Activated CD8-positive, alpha-beta memory T cell treated with anti-CD3 and anti-CD28 coated beads for 36 hours (primary cell): ENCODE results near the gene SF3B5. TPM values are rescaled to one million over a fixed set of nuclear protein-coding genes. Genes with fewer than 3 reads are reported as not detected.

Experiments
- CTCF ChIA-PET: fragments of 350-600 bp; sonication (Branson Sonifier 250); formaldehyde crosslinking; loops from one replicate; lab custom pipeline; 2021; ENCODE audit warnings: antibody characterized with exemption; lab: Charles Lee
- POLR2A ChIA-PET: fragments of 350-600 bp; sonication (Branson Sonifier 250); formaldehyde crosslinking; loops from one replicate; lab custom pipeline; 2021; ENCODE audit warnings: antibody characterized with exemption; lab: Charles Lee
- total RNA-seq, 2 experiments: library from RNA; stranded (reverse); gene quantifications; one replicate each; pipeline ENCODE4 v1.2.3, GENCODE V29; 2021

The SF3B5 gene
- total RNA-seq, 2 experiments from 2014 or later, result 268 to 278 TPM

DNA sequence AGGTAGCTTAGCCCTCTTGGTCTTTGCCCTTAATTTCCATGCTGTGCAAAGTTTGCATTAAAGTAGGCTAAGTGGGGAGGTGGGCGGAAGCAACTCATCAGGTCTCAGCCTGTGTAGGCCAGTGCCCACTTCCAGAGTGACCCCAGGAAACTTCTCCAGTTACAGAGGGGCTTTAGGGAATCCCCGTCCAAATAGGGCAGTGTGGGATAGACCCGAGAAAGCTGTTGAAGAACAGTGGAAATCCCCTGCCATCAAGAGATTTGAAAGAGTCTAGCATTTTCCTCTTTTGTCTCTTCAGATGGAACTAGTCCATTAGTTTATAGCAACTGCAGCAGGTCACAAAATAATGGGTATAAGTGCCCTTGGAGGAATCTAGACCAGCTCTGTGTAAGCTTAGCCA lies 20.2 kb downstream of the SF3B5 start:
- ChIA-PET CTCF (interaction anchor here (0.7 kb wide), 1 partner anchor 10 kb away, joined by 3 read pairs; no protein-coding TSS in a partner anchor), POLR2A (interaction anchor here (0.7 kb wide), 1 partner anchor 855 kb away, joined by 5 read pairs; no protein-coding TSS in a partner anchor)

- POLR2A ChIA-PET, result no interaction called here
Measured at GRCh38 chr6:144073024-144073423, 22.3 kb downstream of the SF3B5 start.

GRCh38 chr6:144069506-144069905 lies 25.9 kb downstream of the SF3B5 start:
- ChIA-PET POLR2A (no interaction called here), CTCF (no interaction called here)

More at GRCh38 chr6:144073024-144073423, 22.3 kb downstream of the SF3B5 start:
- CTCF ChIA-PET, result interaction anchor here (0.6 to 1.0 kb wide), 2 partner anchors 17 to 409 kb away, joined by 3 to 4 read pairs; no protein-coding TSS in a partner anchor

GRCh38 chr6:144068794-144069193 lies 26.6 kb downstream of the SF3B5 start:
- POLR2A ChIA-PET, result no interaction called here
- CTCF ChIA-PET, result no interaction called here

- CTCF ChIA-PET, result interaction anchor here (0.7 kb wide), 2 partner anchors 106 to 434 kb away, joined by 3 read pairs; no protein-coding TSS in a partner anchor
Measured at GRCh38 chr6:144066741-144067484, 28.5 kb downstream of the SF3B5 start.

GRCh38 chr6:144066255-144066654 lies 29.1 kb downstream of the SF3B5 start:
- CTCF ChIA-PET, result interaction anchor here (1.4 kb wide), 1 partner anchor 35 kb away, joined by 3 read pairs; no protein-coding TSS in a partner anchor
- POLR2A ChIA-PET, result interaction anchor here (1.8 kb wide), 1 partner anchor 29 kb away, joined by 4 read pairs; the partner anchor contains the start of gene SF3B5

More at GRCh38 chr6:144066741-144067484, 28.5 kb downstream of the SF3B5 start:
- POLR2A ChIA-PET, result interaction anchor here (0.6 kb wide), 1 partner anchor 501 kb away, joined by 3 read pairs; no protein-coding TSS in a partner anchor

DNA sequence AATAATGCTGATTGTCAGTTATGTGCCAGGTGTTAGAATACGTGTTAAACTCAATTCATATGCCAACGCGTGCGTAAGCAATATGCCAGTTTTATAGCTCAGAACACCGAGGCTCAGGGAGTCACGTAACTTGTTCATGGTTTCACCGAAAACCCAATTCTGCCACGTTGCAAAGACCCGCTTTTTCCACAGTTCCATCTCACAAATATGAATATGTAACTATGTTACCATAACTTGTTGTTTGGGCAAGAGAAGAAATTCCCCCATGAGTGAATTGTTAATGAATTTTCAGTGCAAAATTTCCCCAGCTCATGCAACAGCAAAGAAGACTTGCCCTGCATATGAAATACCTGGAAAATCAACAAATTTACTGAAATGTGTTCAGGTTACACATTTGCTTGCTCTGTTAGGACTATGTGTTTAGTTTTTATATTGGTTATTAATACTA lies 30.1 kb downstream of the SF3B5 start:
- POLR2A ChIA-PET, result interaction anchor here (1.0 to 1.8 kb wide), 3 partner anchors 10 to 64 kb away, joined by 3 to 4 read pairs (median 3); partner anchors contain the start of gene SF3B5

GRCh38 chr6:144064402-144065212 lies 30.8 kb downstream of the SF3B5 start:
- ChIA-PET CTCF (interaction anchor here (1.0 to 2.5 kb wide), 4 partner anchors 9 to 67 kb away, joined by 3 to 10 read pairs (median 3); partner anchors contain the start of gene SF3B5), POLR2A (interaction anchor here (1.0 to 1.8 kb wide), 6 partner anchors 9 to 65 kb away, joined by 3 to 13 read pairs (median 3); partner anchors contain the start of gene SF3B5)

More for the DNA sequence above, 30.1 kb downstream of the SF3B5 start:
- CTCF ChIA-PET, result interaction anchor here (1.2 to 2.5 kb wide), 3 partner anchors 10 to 36 kb away, joined by 3 to 10 read pairs (median 3); partner anchors contain the start of gene SF3B5

DNA sequence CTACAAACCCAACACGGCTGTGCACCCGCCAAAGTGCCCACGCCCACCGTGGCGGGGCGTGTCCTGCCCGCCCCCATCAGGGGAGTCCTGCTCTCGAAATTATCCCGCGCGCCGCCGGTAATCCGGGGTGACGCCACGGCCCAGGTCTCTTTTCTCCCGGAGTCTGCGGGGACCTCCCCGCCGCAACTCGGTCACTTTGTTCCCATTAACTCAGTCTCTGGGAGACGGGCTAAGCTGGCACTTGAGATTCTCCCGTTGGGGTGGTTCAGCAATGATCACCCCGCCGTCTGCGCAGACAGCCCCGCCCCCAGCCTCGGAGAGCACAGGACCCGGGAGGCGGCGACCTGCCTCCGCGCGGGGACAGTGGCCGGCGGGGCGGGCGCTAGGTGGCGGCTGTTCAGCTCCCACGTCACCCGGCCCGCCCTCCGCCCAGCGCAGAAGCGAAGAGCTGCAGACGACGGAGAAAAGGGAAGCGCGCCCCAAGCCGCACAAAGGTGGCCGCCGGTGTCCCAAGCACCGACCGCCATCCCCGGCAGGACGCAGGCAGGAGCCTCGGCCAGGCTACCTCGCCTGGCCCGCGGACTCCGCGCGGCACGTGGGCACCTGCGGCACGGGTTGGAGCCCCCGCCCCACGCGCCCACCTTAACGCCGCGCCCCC lies 31.5 kb downstream of the SF3B5 start:
- ChIA-PET POLR2A (interaction anchor here (1.1 to 1.7 kb wide), 3 partner anchors 9 to 32 kb away, joined by 3 to 13 read pairs (median 3); partner anchors contain the start of gene SF3B5), CTCF (interaction anchor here (1.0 to 2.5 kb wide), 2 partner anchors 8 to 68 kb away, joined by 3 to 10 read pairs; no protein-coding TSS in a partner anchor)

GRCh38 chr6:144063246-144063743 lies 32.1 kb downstream of the SF3B5 start:
- ChIA-PET POLR2A (interaction anchor here (1.1 to 1.7 kb wide), 3 partner anchors 9 to 32 kb away, joined by 3 to 13 read pairs (median 3); partner anchors contain the start of gene SF3B5), CTCF (interaction anchor here (2.5 kb wide), 1 partner anchor 8 kb away, joined by 10 read pairs; no protein-coding TSS in a partner anchor)

- ChIA-PET CTCF (interaction anchor here (2.5 kb wide), 1 partner anchor 7 kb away, joined by 10 read pairs; no protein-coding TSS in a partner anchor), POLR2A (interaction anchor here (1.7 kb wide), 1 partner anchor 8 kb away, joined by 13 read pairs; no protein-coding TSS in a partner anchor)
Measured at GRCh38 chr6:144062786-144063185, 32.6 kb downstream of the SF3B5 start.

GRCh38 chr6:144059139-144059538 lies 36.2 kb downstream of the SF3B5 start:
- POLR2A ChIA-PET, result no interaction called here
- CTCF ChIA-PET, result no interaction called here

- CTCF ChIA-PET, result interaction anchor here (2.5 kb wide), 1 partner anchor 9 kb away, joined by 10 read pairs; no protein-coding TSS in a partner anchor
Measured at GRCh38 chr6:144055121-144055931, 40.0 kb downstream of the SF3B5 start.

DNA sequence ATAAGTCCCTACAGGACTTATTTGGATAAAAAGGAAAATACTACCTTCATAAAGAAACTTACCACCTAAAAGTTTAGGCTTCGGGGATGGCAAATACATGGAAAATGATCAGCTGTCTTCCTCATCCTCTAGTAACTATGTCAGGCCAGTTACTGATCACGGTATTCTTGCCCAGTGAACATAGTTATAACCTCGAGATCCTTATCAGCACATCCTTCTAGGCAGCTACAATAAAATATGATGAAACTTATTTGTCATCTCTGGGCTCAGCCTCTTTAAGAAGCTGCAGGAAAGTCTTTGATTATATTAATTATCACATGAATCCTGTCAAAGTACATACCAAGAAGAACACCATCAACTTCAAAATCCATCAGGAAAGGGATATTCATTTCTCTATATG lies 41.8 kb downstream of the SF3B5 start:
- CTCF ChIA-PET, result no interaction called here
- POLR2A ChIA-PET, result interaction anchor here (2.6 kb wide), 1 partner anchor 10 kb away, joined by 13 read pairs; no protein-coding TSS in a partner anchor

More at GRCh38 chr6:144055121-144055931, 40.0 kb downstream of the SF3B5 start:
- POLR2A ChIA-PET, result interaction anchor here (0.7 to 2.6 kb wide), 4 partner anchors 8 to 43 kb away, joined by 3 to 13 read pairs (median 4); no protein-coding TSS in a partner anchor

DNA sequence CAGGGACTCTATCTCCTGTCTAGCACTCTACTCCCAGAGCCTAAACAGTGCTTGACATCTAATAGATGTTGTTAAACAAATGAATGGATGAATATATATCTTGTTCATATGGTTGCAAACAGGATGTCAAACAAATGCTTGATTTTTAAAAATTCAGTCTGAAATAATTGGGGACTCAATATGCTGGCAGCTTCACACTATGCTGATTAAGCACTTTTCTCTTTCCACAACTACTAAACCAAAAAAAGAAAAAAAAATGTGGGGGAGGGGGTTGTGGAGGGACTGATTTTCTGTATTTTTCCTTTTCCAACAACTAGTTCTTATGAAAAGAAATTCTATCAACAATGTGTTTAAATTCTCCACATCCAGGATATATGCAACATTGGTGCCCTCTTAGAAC lies 42.9 kb downstream of the SF3B5 start:
- ChIA-PET POLR2A (no interaction called here), CTCF (no interaction called here)

DNA sequence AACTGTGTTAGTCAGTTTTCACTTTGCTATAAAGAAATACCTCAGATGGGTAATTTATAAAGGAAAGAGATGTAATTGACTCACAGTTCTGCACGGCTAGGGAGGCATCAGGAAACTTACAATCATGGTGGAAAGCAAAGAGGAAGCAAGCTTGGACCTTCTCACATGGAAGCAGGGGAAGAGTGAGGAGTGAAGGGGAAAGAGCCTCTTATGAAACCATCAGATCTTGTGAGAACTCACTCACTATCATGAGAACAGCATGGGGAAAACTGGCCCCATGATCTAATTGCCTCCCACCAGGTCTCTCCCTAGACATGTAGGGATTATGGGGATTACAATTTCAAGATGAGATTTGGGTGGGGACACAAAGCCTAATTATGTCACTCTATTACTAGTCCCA lies 46.0 kb downstream of the SF3B5 start:
- ChIA-PET CTCF (no interaction called here), POLR2A (no interaction called here)

DNA sequence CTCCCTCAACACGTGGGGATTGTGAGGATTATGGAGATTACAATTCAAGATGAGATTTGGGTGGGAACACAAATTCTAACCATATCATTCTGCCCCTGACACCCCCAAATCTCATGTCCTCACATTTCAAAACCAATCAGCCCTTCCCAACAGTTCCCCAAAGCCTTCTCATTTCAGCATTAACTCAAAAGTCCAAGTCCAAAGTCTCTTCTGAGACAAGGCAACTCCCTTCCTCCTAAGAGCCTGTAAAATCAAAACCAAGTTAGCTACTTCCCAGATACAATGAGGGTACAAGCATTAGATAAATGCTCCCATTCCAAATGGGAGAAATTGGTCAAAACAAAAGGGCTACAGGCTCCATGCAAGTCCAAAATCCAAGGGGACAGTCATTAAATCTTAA lies 47.7 kb downstream of the SF3B5 start:
- POLR2A ChIA-PET, result no interaction called here
- CTCF ChIA-PET, result interaction anchor here (1.4 kb wide), 1 partner anchor 34 kb away, joined by 3 read pairs; no protein-coding TSS in a partner anchor
